ENCODE measurements around the gene S100A9. TPM values are rescaled to one million over a fixed set of nuclear protein-coding genes. Genes with fewer than 3 reads are reported as not detected.

S100A9 gene
- total and polyA plus RNA-seq, 3 experiments from 2014 or later = 1.6 to 4.7 (median 2.3) TPM

DNA sequence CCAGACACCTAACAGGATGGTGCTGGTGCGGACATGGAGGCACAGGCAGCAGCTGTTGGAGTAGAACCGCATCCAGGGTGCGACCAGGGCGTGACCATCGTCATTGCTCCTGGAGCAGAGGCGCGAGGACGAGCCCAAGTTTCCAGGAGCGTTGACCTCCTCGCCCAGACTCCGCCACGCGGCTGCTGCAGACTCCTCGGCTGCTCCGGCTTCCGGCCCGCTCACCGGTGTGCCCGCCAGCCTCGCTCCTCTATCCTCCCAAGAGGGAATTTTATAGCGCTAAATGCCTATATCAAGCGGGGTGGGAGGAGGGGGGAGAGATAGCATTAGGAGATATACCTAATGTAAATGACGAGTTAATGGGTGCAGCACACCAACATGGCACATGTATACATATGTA is 23.1 kb downstream of the S100A9 start:
- Histone ChIP-seq H3K27ac (ENCODE audit: low read depth, low read length) (no peak overlapping the region), H3K9me3 (ENCODE audit: low read length) (peaks cover 6% of the 10 kb centered on the region), H3K4me1 (ENCODE audit: insufficient read depth, low read length) (no peaks in the 10 kb centered on the region), H3K27me3 (ENCODE audit: insufficient read depth, low read length, poor library complexity, severe bottlenecking) (no peaks in the 10 kb centered on the region), H3K36me3 (ENCODE audit: insufficient read depth, low read length) (no peaks in the 10 kb centered on the region), H3K4me3 (ENCODE audit: low read length) (no peak overlapping the region)
- Mint-ChIP-seq H3K4me1 (no peaks in the 10 kb centered on the region), H3K27ac (no peak overlapping the region), H3K9me3 (peaks cover 2 to 18% (median 18%) of the 10 kb centered on the region in 5 donors), H3K4me3 (no peak overlapping the region), H3K36me3 (peaks cover 0 to 10% (median 0%) of the 10 kb centered on the region in 3 donors), H3K27me3 (peaks cover 19 to 65% of the 10 kb centered on the region in 2 donors)
- CTCF ChIA-PET = no interaction called here
- POLR2A ChIA-PET = no interaction called here
- DNase-seq = no peak

DNA sequence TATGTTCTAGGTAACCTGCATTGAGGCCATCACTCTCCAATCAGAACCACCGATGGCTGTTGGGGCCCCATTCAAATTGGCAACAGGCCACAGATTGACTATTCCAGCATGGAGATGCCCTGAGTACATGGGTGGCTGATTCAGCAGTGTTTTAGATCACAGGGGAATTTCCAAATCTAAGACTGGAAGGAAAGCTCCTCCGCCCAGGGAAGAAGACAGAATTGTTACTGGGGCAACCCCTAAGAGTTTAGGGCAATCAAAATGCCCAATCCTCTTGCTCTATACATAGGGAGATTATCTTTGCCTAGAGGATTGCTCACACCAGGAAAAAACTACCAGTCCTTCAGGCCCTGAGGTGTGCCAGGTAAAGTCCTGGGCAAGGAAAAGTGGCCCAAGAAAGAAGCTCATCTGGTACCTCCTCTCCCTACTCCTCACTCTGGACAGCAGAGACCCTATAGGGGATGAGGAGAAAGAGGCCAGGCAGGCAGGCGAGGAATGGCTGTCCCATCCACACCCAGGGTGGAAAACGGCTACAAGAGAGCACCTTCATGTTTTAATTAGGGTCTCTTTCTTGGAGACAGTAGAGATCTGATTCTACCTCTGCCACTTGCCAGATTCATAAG is 27.4 kb downstream of the S100A9 start:
- no peak overlapping the region for H3K27ac Mint-ChIP-seq
- POLR2A ChIA-PET = no interaction called here
- no peak overlapping the region for H3K4me3 Mint-ChIP-seq

DNA sequence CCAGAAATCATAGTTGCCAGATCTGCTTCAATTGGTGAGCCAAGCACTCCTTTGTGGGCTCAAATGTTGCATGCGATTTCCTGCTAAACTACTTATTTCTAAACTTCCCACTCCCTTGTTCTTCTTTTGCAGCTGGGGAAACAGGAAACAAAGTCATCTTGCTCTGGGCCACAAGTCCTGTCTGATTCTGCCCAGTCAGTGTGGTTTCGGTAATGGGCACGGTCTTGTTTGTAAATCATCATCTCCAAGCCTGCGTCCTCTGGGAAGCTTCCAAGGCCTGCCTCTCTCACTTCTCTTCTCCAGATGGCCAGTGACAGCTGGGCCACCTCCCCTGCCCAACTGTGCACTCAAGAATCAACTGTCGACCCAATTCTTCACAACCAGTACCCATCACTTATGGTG is 28.8 kb downstream of the S100A9 start:
- Histone ChIP-seq H3K36me3 (ENCODE audit: insufficient read depth, low read length) (no peaks in the 10 kb centered on the region), H3K27ac (ENCODE audit: low read depth, low read length) (no peak overlapping the region), H3K9me3 (ENCODE audit: low read length) (peaks cover 6% of the 10 kb centered on the region), H3K4me1 (ENCODE audit: insufficient read depth, low read length) (no peaks in the 10 kb centered on the region), H3K4me3 (ENCODE audit: low read length) (no peak overlapping the region), H3K27me3 (ENCODE audit: insufficient read depth, low read length, poor library complexity, severe bottlenecking) (no peaks in the 10 kb centered on the region)
- no peak overlapping the region for H3K4me3 Mint-ChIP-seq
- H3K4me1 Mint-ChIP-seq = no peaks in the 10 kb centered on the region
- peaks cover 0 to 12% (median 10%) of the 10 kb centered on the region in 5 donors for H3K9me3 Mint-ChIP-seq
- no peak for DNase-seq
- CTCF ChIA-PET = no interaction called here
- no peak overlapping the region for H3K27ac Mint-ChIP-seq
- POLR2A ChIA-PET = no interaction called here
- peaks cover 0 to 5% (median 1%) of the 10 kb centered on the region in 3 donors for H3K36me3 Mint-ChIP-seq
- H3K27me3 Mint-ChIP-seq = peaks cover 8 to 38% of the 10 kb centered on the region in 2 donors

More for the DNA sequence above, 27.4 kb downstream of the S100A9 start:
- Histone ChIP-seq H3K27ac (ENCODE audit: low read depth, low read length) (no peak overlapping the region), H3K9me3 (ENCODE audit: low read length) (peaks cover 6% of the 10 kb centered on the region), H3K4me1 (ENCODE audit: insufficient read depth, low read length) (no peaks in the 10 kb centered on the region), H3K4me3 (ENCODE audit: low read length) (no peak overlapping the region), H3K36me3 (ENCODE audit: insufficient read depth, low read length) (no peaks in the 10 kb centered on the region), H3K27me3 (ENCODE audit: insufficient read depth, low read length, poor library complexity, severe bottlenecking) (no peaks in the 10 kb centered on the region)
- CTCF ChIA-PET = no interaction called here
- Mint-ChIP-seq H3K9me3 (peaks cover 2 to 18% (median 15%) of the 10 kb centered on the region in 5 donors), H3K36me3 (peaks cover 0 to 10% (median 1%) of the 10 kb centered on the region in 3 donors), H3K27me3 (peaks cover 7 to 40% of the 10 kb centered on the region in 2 donors), H3K4me1 (no peaks in the 10 kb centered on the region)
- DNase-seq = no peak

DNA sequence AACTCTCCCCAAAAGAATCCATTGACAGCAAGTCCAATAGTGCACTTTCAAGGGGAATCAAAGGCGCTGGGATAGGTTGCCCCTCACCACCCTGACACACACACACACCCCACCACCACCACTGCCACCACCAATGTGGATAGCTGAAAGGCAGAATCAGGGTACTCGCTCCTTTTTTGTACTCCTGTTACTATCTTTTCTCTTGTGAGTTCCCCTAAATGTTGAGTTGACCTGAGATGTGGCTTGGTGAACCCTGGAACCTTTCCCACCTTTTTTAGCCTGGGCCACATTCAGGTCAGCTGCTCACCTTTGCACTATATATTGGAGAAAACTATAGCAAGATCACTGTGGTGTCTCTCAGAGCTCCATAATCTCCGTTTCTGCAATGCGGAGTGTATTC is 29.3 kb downstream of the S100A9 start:
- Mint-ChIP-seq H3K9me3 (peaks cover 0 to 8% (median 5%) of the 10 kb centered on the region in 5 donors), H3K4me1 (no peaks in the 10 kb centered on the region), H3K27me3 (peaks cover 6 to 36% of the 10 kb centered on the region in 2 donors), H3K4me3 (no peak overlapping the region), H3K27ac (no peak overlapping the region), H3K36me3 (peaks cover 0 to 1% (median 0%) of the 10 kb centered on the region in 3 donors)
- Histone ChIP-seq H3K36me3 (ENCODE audit: insufficient read depth, low read length) (no peaks in the 10 kb centered on the region), H3K4me1 (ENCODE audit: insufficient read depth, low read length) (no peaks in the 10 kb centered on the region), H3K4me3 (ENCODE audit: low read length) (no peak overlapping the region), H3K27ac (ENCODE audit: low read depth, low read length) (no peak overlapping the region), H3K9me3 (ENCODE audit: low read length) (peaks cover 6% of the 10 kb centered on the region), H3K27me3 (ENCODE audit: insufficient read depth, low read length, poor library complexity, severe bottlenecking) (no peaks in the 10 kb centered on the region)
- ChIA-PET CTCF (no interaction called here), POLR2A (no interaction called here)
- DNase-seq = no peak

DNA sequence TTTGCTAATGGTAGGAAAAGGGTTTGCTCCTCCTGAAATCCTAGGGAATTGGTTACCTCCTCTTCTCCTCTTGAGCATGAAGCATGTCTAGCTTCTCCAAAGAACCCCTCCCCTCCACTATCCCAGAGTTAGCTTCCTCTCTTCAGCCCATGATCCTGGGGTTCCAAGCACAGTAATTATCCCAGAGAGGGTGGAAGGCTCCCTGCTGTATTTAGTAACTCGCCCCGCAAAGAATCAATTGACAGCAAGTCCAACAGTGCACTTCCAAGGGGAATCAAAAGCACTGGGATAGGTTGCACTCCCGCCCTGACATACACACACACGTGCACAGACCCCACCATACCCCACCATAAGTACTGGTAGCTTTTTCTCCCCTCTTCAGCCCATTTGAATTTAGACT is 30.1 kb downstream of the S100A9 start:
- Mint-ChIP-seq H3K4me3 (no peak overlapping the region), H3K4me1 (no peaks in the 10 kb centered on the region), H3K9me3 (peaks cover 0 to 3% (median 0%) of the 10 kb centered on the region in 5 donors), H3K27me3 (peaks cover 6 to 33% of the 10 kb centered on the region in 2 donors), H3K36me3 (peaks cover 0 to 1% (median 0%) of the 10 kb centered on the region in 3 donors), H3K27ac (no peak overlapping the region)
- H3K36me3 ChIP-seq (ENCODE audit: insufficient read depth, low read length) = no peaks in the 10 kb centered on the region
- H3K4me1 ChIP-seq (ENCODE audit: insufficient read depth, low read length) = no peaks in the 10 kb centered on the region
- CTCF ChIA-PET = no interaction called here
- H3K4me3 ChIP-seq (ENCODE audit: low read length) = no peak overlapping the region
- H3K27me3 ChIP-seq (ENCODE audit: insufficient read depth, low read length, poor library complexity, severe bottlenecking) = peaks cover 2% of the 10 kb centered on the region
- POLR2A ChIA-PET = no interaction called here
- H3K27ac ChIP-seq (ENCODE audit: low read depth, low read length) = no peak overlapping the region
- no peak for DNase-seq
- H3K9me3 ChIP-seq (ENCODE audit: low read length) = peaks cover 6% of the 10 kb centered on the region

DNA sequence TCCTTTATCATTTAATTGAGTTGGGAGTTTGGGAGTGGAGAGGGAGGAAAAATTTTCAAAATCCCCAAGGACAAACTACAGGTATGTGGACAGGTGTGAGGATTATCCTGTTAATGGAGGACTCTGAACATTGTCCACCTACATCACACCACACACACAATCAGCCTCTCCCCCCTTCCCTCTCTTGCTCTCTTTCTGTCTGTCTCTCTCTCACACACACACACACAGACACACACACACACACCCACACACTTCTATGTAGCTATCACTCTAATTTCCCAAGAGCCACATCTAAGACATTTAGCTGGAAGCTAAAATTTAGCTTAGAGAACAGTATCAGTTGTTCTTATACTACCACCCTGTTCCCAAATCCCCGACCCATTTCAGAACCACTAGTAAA is 31.7 kb downstream of the S100A9 start:
- no peak overlapping the region for H3K4me3 ChIP-seq (ENCODE audit: low read length)
- no peaks in the 10 kb centered on the region for H3K9me3 Mint-ChIP-seq
- no peak overlapping the region for H3K27ac ChIP-seq (ENCODE audit: low read depth, low read length)
- H3K36me3 Mint-ChIP-seq = peaks cover 0 to 1% (median 0%) of the 10 kb centered on the region in 3 donors
- H3K36me3 ChIP-seq (ENCODE audit: insufficient read depth, low read length) = no peaks in the 10 kb centered on the region
- H3K27ac Mint-ChIP-seq = no peak overlapping the region
- CTCF ChIA-PET = no interaction called here
- DNase-seq = no peak
- peaks cover 5% of the 10 kb centered on the region for H3K27me3 ChIP-seq (ENCODE audit: insufficient read depth, low read length, poor library complexity, severe bottlenecking)
- no peaks in the 10 kb centered on the region for H3K4me1 Mint-ChIP-seq
- H3K4me1 ChIP-seq (ENCODE audit: insufficient read depth, low read length) = no peaks in the 10 kb centered on the region
- peaks cover 6 to 38% of the 10 kb centered on the region in 2 donors for H3K27me3 Mint-ChIP-seq
- POLR2A ChIA-PET = no interaction called here
- H3K9me3 ChIP-seq (ENCODE audit: low read length) = no peaks in the 10 kb centered on the region
- no peak overlapping the region for H3K4me3 Mint-ChIP-seq

DNA sequence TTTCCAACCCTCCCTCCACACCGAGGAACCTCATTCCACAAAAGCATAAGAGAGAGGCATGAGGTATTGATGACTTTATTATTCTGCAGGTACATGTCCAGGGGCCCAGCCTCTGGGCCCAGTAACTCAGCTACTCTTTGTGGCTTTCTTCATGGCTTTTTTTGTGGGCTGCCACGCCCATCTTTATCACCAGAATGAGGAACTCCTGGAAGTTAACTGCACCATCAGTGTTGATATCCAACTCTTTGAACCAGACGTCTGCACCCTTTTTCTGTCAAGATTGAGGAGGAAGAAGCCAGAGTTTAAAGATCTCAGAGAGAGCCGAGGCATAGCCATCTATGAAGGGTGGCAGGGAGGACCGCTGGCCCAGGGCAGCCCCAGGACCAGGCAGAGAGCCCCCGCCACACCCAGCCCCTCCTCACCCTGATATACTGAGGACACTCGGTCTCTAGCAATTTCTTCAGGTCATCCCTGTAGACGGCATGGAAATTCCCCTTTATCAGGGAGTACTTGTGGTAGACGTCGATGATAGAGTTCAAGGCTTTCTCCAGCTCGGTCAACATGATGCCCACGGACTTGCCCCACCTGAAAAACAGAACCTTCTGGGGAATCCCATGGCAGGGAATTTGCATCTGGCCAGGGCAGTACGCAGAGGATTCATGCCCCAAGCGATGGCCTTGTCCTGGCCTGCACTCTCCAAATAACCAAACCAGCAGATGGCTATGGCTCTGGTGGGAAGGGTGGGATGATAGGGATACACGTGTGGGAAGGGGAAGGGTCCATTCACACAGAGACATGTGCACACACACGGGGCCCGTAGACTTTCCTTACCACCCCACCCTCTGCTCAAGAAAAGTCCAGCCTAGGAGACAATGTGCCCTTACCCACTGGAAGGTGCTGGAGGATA is 32.6 kb downstream of the S100A9 start:
- Histone ChIP-seq H3K27me3 (ENCODE audit: insufficient read depth, low read length, poor library complexity, severe bottlenecking) (peaks cover 5% of the 10 kb centered on the region), H3K4me1 (ENCODE audit: insufficient read depth, low read length) (no peaks in the 10 kb centered on the region), H3K9me3 (ENCODE audit: low read length) (no peaks in the 10 kb centered on the region), H3K27ac (ENCODE audit: low read depth, low read length) (no peak overlapping the region), H3K36me3 (ENCODE audit: insufficient read depth, low read length) (no peaks in the 10 kb centered on the region), H3K4me3 (ENCODE audit: low read length) (no peak overlapping the region)
- no peaks in the 10 kb centered on the region for H3K4me1 Mint-ChIP-seq
- CTCF ChIA-PET = no interaction called here
- H3K36me3 Mint-ChIP-seq = peaks cover 0 to 1% (median 0%) of the 10 kb centered on the region in 3 donors
- H3K4me3 Mint-ChIP-seq = no peak overlapping the region
- H3K27ac Mint-ChIP-seq = no peak overlapping the region
- DNase-seq = no peak
- H3K27me3 Mint-ChIP-seq = peaks cover 8 to 45% of the 10 kb centered on the region in 2 donors
- H3K9me3 Mint-ChIP-seq = no peaks in the 10 kb centered on the region
- POLR2A ChIA-PET = no interaction called here

DNA sequence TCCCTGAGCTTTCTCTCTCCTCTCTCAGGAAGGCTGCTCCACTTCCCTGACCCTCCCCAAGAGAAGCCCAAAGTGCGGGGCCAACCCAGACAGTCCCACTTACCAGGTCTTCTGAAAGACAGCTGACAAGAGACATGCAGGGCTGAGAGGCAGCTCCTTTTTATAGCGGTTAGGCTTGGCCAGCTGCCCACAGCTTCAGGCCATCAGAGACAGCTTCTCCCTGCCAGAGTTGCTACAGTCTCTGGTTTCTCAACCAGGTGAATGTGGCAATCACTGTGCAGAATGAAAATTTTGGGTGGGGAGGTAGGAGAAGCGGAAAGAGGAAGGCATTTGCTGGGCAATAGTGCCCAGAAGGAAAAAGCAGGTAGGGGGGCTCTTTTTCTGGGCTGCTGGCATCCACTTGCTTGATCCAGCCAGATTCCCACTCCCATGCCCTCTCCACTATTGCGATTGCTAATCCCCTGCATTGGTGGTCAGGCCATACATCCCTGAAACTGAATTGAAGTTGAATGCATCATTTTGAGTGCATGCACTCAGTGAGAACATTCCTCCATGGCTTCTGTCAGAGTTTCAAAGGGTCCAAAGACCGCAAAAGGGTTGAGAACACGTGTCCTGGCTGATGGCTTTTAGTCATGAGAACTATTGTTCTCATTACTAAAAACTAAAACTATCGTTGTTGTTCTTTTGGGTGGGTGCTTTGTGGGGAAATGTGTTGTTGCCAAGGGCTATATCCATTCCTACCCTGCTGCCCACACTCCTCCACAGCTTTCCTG is 33.5 kb downstream of the S100A9 start, which contains the start of gene S100A8:
S100A8 (minus strand) TSS at position 136 of the 773 bp plus-strand sequence. CDS start 538 bp downstream, outside the sequence.
- CTCF ChIA-PET = no interaction called here
- Mint-ChIP-seq H3K4me1 (no peaks in the 10 kb centered on the region), H3K27me3 (peaks cover 13 to 50% of the 10 kb centered on the region in 2 donors), H3K9me3 (no peaks in the 10 kb centered on the region), H3K4me3 (no peak within 1 kb of the TSS), H3K27ac (peak within 1 kb of the TSS in 1 of 8 donors; percentile 11), H3K36me3 (peaks cover 0 to 1% (median 0%) of the 10 kb centered on the region in 3 donors)
- POLR2A ChIA-PET = no interaction called here
- no peak for DNase-seq
- Histone ChIP-seq H3K27me3 (ENCODE audit: insufficient read depth, low read length, poor library complexity, severe bottlenecking) (peaks cover 5% of the 10 kb centered on the region), H3K9me3 (ENCODE audit: low read length) (no peaks in the 10 kb centered on the region), H3K4me1 (ENCODE audit: insufficient read depth, low read length) (no peaks in the 10 kb centered on the region), H3K36me3 (ENCODE audit: insufficient read depth, low read length) (no peaks in the 10 kb centered on the region), H3K27ac (ENCODE audit: low read depth, low read length) (no peak within 1 kb of the TSS), H3K4me3 (ENCODE audit: low read length) (no peak within 1 kb of the TSS)
